ENCODE data around the gene TUT7.
"Not testable (repeated sequence)": the region's sequence is repeated elsewhere in the genome, so short reads cannot be mapped to it uniquely, and the experiment has no call there.

Gene TUT7

DNA sequence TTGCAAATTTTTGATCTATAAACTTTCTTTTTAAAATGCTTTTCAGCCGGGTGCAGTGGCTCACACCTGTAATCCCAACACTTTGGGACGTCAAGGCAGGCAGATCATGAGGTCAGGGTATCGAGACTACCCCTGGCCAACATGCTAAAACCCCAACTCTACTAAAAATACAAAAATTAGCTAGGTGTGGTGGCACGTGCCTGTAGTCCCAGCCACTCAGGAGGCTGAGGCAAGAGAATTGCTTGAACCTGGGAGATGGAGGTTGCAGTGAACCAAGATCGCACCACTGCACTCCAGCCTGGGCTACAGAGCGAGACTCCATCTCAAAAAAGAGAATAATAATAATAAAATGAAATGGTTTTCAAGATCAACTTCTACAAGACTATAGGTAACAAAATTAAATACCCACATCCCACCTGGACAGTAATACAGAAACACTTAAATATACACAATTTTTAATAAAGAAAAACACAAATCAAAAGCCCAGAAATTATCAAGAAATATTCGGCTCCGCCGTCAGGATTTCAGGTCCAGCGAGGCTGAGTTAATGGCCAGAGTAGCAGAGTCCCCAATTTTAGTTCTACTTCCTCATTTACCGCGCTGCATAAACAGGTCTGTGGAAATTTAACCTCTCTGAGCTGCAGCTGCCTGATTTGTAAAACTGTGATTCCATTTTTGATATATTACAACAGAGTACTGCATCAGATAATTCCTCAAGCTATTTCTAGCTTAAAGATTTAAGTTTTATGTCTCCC, 4.0 kb downstream of the TUT7 start:
- DNase-seq (ENCODE audit: low read depth in 2 of 3, low spot score in 1 of 3) = no peak

DNA sequence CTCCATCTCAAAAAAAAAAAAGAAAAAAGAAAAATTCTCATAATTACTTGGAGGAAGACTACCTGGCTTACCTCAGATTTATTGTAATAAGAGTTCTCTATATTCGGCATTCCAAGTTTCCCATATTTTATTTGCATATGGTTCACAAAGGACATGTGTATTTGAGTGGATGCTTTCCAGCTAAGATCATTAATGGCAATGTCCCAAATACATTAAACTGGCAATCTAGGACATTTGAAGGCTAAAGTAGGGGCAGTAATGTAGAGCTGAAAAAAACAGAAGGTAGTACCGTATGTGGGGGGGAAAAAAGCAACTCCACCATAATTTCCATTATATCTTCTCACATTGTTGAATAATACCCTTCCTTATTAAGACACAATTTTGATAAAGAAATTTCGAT, 4.9 kb downstream of the TUT7 start:
- DNase-seq (ENCODE audit: low read depth in 2 of 3, low spot score in 1 of 3) = no peak

DNA sequence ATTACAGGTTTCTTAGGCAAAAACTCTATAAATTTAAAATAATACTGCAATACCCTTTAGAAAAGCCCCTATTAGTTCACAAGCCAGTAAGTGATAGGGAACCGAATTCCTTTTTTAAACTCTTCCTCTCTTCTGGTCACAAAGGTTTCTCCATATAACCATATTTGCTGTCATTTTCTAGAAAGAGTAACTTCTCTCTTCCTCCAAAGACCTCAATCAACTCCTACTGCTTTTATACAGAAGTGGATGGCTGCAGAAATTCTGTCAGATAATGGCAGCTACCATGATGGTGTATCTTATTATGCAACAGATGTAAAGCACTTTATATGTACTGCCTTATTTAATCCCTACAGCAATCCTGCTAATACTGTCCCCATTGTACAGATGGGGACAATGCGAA, 6.2 kb downstream of the TUT7 start:
- DNase-seq (ENCODE audit: low read depth in 2 of 3, low spot score in 1 of 3) = no peak

DNA sequence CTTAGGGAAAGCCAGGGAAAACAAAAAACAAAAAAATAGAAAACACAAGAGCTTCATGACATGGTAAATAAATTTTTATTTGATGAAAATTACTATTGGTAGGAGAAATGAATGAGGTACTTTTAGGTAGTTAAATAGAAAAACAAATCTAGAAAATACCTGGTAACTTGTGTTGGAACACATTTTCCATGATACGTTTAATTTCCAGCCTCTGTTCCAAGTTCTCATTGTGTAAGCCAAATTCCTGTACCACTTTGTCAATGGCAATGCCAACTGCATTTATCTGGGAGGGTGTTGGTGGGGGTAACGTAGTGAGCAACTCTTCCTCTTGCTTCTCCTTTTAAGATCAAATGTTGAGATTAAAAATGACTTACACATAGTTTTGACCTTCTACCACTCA, 9.4 kb downstream of the TUT7 start:
- no peak for DNase-seq (ENCODE audit: low read depth in 2 of 3, low spot score in 1 of 3)

DNA sequence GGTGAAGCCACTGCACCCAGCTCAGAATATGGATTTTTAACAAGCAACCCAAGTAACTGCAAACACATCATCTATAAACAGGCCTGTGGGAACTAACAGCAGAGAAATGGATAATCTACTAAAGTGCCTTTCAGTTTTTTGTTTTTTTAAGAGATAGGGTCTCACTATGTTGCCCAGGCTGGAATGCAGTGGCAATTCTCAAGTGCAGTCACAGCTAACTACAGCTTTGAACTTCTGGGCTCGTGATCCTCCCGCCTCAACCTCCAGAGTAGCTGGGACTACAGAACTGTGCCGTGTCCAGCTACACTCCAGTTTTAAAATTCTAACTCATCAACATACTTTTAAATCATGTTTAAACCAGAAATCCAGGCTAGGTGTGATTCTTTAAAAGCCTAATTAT, 11.9 kb downstream of the TUT7 start:
- DNase-seq (ENCODE audit: low read depth in 2 of 3, low spot score in 1 of 3) = no peak

DNA sequence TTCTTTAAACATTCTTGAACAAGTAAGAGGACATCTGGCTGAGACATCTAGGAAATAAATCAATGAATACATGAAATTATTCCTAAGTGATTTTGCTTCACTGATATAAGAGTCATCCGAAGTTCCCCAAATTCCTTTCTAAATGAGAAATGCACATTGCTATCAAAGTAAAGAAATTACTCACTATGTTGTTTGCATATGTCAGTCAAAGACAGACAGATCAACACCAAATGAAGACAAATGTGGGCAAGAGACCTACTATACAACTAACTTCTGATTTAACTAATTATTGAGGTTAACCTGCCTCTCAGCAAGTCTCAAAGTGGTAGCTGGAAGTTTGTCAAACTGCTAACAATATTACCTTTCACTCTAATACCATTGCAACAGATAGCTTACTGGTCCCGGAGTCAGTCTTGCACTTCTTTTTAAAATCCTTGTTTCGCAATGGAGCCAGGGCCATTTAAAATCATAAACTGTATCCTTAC, 13.2 kb downstream of the TUT7 start:
- no peak for DNase-seq (ENCODE audit: low read depth in 2 of 3, low spot score in 1 of 3)

DNA sequence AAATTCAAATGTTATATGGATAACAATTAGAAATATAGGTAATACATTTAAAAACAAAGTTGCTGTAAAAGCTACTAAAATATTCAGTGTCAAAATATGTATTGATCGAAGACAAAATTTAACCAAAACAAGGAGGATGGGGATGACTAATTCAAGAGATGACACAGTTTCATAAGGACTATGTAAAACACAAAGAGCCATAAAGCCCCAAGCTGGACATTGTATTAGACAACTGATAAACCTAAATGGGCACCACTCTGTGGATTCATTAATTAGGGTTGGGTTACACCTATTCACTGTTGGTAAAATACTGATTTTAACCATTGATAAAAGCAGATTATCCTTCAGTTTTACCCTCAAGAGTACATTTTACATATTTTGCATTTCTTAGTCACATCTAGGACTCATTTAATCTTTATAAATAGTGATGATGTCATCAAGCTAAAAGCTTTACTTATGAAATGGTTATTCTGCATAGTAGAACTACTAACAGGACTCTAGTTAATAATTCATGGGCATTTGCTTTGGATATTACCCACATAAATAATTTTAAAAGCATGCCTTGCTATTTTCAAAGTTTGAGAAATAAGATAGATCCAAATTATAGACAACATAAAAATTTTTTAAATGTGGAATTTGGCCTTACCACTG, 13.7 kb downstream of the TUT7 start:
- DNase-seq (ENCODE audit: low read depth in 2 of 3, low spot score in 1 of 3) = no peak

DNA sequence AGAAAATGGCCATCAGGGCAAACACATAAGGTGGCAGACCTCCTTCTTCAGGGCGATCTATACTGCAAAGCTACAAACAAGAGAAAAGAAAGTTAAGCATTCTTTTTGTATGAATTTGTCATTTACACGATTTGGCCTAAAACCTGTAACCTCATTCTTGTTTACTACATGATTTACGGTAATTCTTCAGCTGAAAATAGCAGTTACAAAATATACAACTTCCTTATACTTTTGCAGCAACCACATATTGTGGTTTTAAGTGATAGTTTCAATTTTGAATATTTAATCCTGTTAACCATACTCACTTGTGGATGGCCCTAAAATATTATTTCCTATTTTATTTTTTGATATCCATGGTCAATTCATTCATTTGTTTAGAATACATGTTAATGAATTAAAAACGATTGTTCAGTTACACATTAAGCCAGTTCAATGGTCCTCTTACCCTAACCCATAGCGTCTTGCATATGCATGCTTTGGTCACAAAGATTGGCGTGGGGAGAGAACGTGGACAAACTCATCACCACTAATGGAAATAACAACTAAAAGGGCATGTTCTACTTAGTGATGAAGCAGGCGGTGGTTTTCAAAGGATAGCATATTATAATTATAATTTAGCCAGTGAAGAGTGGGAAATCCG, 16.6 kb downstream of the TUT7 start:
- no peak for DNase-seq (ENCODE audit: low read depth in 2 of 3, low spot score in 1 of 3)

DNA sequence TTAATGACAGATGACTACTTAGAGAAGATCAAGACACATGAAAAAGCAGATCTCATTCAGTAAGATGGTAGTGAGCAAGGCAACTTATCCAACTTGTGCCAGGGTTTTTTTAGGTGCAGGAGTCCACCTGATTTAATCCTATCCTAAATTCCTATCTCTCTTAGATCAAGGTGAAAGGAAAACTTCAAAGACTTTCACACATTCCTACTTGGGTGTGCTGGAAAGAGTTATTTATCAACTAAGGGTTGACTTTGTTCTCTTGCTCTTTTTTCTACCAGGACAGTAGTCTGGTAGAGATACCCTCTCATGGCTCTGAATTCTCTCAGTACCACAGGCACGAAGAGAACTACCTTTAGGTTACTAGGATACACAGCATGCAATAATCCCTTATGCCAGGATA, 18.2 kb downstream of the TUT7 start:
- no peak for DNase-seq (ENCODE audit: low read depth in 2 of 3, low spot score in 1 of 3)

DNA sequence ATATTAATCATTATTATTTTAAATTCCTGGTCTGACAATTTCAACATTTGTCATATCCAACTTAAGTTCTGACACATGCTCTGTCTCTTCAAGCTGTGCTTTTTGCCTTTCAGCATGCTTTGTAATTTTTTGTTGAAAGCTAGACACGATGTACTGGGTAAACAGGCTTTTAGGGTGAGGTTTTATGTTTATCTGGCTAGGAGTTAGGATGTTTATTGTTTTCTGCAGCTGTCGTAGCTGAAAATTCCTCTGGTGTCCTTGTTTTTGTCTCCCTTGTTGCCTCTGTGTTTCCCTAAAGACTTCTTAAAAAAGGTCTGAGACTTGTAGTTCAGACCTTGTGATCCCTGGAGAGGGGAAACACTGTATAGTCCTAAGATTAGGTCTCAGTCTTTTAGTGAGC, 20.6 kb downstream of the TUT7 start:
- no peak for DNase-seq (ENCODE audit: low read depth in 2 of 3, low spot score in 1 of 3)

DNA sequence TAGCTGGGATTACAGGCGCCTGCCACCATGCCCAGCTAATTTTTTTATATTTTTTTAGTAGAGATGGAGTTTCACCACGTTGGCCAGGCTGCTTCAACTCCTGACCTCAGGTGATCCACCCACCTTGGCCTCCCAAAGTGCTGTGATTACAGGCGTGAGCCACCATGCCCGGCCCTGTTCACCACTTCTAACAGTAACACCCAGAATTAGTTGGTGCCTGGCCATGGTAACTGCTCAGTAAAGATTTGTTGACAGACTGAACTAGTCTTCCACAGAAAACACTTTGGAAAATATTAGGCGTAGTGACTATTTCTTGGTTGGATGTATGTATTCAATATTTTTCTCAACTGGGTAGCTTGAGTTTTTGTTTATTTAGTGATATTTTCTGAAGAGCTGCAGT, 24.0 kb downstream of the TUT7 start:
- DNase-seq (ENCODE audit: low read depth in 2 of 3, low spot score in 1 of 3) = no peak

DNA sequence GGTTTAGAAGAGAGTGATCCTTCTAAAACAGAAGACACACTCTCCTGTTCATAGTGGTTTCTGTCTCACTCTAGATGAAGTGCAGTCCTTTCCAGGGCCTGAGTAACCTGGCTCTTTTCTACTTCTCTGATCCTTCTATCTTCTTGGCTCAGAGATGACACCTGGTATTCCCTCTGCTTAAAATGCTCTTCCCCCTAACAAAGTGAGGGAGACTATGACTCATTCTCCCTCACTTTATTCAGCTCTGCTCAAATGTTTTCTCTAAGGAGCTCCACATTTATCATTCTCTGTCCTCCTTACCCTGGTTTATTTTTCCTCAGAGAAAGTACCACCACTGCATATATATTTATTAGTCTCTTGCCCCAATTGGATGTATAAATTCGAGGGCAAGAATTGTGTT, 24.6 kb downstream of the TUT7 start:
- DNase-seq (ENCODE audit: low read depth in 2 of 3, low spot score in 1 of 3) = no peak

DNA sequence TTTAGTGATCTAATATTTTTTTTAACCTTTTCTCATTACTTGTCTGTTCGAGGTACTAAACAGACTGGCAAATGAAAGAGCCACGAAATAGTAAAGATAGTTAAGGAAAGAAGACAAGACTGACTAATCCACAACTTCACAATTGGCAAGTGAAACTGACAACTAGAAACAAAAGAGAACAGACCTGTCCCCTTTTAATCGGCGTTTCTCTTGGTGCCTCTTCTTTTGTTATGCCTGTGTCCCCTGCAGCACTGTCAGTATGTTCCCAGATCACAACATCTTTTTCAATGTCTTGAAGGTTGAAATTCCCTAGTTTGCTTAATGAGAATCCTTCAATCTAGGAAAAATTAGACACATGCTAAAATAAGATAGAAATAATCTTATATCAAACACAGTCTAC, 26.1 kb downstream of the TUT7 start:
- DNase-seq (ENCODE audit: low read depth in 2 of 3, low spot score in 1 of 3) = no peak

DNA sequence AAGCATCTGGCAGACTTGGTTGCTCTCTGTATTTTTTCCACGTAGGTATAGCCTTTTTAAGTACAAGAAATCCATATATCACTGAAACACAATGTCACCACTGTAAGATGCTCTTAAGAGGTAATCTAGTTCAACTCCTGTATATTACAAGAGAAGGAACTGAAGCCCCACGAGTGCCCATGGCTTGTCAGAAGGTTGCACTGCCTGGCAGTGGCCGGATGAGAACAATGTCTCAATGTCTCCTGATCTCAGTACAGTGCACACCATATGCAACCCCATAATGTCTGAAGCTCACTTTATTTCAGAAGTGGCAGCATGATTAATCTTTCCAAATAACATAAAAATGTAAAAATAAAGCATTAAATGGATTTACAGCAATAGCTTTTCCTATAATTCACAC, 27.7 kb downstream of the TUT7 start:
- no peak for DNase-seq (ENCODE audit: low read depth in 2 of 3, low spot score in 1 of 3)

DNA sequence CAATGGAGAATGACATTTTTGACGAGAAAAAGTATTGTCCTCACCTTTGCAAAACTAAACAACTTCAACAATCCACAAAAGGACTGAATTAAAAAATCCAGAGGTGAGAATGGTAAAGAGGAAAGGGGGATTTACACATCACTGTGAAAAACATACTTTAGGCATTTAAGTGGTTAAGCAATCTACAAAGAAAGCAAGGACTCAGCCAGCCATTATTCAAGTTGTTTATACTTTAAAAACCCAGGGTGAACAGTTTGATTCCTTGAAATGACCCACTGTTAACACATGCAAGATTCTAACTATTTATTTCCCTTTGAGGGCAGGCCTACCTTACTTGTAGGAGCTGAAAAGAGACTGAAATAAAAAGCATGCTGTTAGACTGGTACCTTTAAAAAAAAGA, 29.3 kb downstream of the TUT7 start:
- DNase-seq (ENCODE audit: low read depth in 2 of 3, low spot score in 1 of 3) = no peak

DNA sequence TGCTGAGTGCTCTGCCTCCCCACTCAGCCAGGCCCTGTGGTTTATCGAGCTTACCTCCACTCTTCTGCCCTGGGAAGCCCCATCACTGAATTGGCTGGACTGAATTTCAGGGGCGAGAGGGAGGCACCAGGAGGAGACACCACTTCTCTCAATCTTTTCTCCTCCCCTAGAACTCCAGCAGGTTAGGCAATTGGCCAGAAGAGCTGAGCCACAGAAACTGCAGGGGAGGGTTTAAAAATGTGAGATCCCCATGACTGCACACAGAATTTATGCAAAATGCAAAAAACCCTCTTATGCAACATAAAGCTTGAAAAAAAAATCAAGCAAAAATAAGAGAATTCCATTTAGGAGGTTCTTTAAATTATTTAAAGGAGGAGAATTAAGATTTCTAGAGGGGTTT, 29.9 kb downstream of the TUT7 start:
- DNase-seq (ENCODE audit: low read depth in 2 of 3, low spot score in 1 of 3) = no peak

DNA sequence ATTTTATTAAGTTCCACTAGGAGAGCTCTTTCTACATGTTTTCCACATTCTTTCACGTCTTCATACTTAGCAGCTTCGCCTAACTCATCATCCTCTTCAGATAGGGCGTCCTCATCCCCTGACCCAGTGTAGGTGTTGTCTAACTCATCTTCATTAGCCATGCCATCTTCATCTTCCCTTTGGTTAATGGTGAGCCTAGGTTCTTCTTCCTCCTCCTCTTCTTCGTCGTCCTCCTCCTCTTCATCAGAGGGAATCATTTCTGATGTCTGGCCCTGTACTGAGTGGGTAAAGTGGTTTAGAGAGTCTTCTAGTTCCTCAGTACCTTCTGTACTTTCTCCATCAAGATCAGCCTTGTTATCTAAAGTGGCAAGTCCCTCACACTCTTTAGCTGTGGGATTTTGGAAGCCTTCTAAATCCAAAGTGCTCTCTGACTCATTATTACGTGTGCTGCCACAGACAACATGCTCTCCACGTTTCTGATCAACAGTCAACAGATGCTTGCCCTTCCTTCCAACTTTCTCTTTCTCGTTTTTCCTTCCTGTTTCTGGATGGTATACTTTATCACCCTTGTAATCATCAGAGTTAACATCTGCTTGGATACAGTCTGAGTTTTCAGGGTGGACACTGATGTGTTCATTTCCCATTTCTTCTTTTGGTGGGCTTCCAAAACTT, 31.1 kb downstream of the TUT7 start:
- no peak for DNase-seq (ENCODE audit: low read depth in 2 of 3, low spot score in 1 of 3)

DNA sequence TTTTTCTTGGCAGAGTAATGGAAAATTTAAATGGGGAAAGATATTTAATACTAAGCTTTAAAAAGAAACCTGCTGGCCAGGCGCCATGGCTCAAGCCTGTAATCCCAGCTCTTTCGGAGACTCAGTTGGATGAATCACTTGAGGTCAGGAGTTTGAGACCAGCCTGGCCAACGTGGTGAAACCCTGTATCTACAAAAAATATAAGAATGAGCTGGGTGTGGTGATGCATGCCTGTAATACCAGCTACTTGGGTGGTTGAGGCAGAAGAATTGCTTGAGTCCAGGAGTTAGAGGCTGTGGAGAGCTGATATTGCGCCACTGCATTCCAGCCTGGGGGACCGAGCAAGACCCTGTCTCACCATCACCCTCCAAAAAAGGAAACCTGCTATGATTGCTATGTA, 32.8 kb downstream of the TUT7 start:
- DNase-seq (ENCODE audit: low read depth in 2 of 3, low spot score in 1 of 3) = no peak

DNA sequence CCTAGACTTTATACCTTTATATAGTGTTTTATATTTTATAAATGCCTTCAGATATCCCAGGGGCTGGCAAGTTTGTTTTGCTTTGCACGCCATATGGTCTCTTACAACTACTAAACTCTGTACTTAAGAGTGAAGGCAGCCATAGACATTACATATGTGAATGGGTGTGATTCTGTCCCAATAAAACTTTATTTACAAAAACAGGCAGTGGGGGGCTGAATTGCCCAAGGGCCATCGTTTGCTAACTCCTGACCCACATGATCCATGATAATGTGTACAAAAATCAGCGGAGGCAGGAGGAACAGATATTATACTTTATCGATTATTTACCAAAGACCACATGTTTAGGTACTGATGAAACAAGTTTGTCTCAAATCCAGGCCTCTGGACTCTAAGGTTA, 36.0 kb downstream of the TUT7 start:
- DNase-seq (ENCODE audit: low read depth in 2 of 3, low spot score in 1 of 3) = no peak

DNA sequence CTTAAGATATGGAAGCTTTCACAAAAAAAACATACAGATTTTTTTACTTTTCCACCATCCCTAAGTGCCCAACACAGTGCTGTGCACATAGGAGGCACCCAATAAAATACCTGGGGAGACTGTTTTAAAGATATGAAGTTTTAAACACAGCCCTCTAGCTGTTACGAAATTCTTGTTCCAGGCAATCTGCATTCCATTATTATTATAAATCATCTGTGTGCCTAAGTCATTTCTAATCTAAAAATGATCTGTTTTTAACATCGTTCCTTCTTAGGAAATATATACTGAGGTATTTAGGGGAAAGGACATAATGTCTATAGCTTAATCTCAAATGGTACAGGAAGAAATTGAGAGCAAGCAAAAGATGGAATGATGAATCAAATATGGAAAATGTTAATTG, 39.1 kb downstream of the TUT7 start:
- DNase-seq (ENCODE audit: low read depth in 2 of 3, low spot score in 1 of 3) = no peak

DNA sequence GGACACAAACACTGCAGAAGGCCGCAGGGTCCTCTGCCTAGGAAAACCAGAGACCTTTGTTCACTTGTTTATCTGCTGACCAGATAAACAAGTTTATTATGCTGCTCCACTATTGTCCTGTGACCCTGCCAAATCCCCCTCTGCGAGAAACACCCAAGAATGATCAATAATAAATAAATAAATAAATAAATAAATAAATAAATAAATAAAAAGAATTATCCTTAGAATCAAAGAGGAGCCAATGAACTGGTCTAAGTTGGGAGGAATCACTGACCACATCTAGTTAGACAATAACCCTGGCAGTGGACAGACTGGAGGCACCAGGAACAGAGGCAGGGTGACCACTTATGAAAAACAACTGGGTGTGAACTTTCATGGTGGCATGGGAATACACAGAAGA, 41.3 kb downstream of the TUT7 start:
- DNase-seq (ENCODE audit: low read depth in 2 of 3, low spot score in 1 of 3) = not testable (repeated sequence)

DNA sequence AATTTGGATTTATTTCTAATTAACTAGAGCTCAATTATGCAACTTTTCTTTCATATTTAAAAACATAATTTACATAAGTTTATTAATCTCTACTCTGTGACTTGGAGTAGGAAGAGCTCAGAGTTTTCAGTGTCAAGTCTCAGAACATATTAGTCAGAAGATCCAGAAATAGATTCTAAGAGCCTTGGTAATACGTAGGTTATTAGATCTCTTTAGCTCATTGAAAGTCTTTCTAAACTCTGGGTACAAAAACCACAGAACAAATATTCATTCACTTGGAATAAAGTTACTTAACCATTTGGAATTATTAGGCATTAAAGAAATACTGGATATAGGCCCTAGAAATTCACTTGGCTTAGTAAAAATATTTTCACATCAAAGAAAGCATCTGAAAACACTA, 45.5 kb downstream of the TUT7 start:
- no peak for DNase-seq (ENCODE audit: low read depth in 2 of 3, low spot score in 1 of 3)
